NK-92 treated with Interleukin-12 subunit alpha and Interleukin-12 subunit beta, amount 100 ng/mL, for 24 hours (cell line): ENCODE measurements around the gene ZAR1L.

Experiments
- DNase-seq: peaks from one replicate; lab custom pipeline; 2025; lab: John Stamatoyannopoulos, UW

Gene ZAR1L

GRCh38 chr13:32302461-32302860 lies 12.7 kb downstream of the ZAR1L start:
- DNase-seq = no peak

- DNase-seq = no peak
These were observed 14.2 kb downstream of the ZAR1L start for GRCh38 chr13:32300920-32301319.

GRCh38 chr13:32300406-32300805 lies 14.8 kb downstream of the ZAR1L start:
- DNase-seq = no peak

DNA sequence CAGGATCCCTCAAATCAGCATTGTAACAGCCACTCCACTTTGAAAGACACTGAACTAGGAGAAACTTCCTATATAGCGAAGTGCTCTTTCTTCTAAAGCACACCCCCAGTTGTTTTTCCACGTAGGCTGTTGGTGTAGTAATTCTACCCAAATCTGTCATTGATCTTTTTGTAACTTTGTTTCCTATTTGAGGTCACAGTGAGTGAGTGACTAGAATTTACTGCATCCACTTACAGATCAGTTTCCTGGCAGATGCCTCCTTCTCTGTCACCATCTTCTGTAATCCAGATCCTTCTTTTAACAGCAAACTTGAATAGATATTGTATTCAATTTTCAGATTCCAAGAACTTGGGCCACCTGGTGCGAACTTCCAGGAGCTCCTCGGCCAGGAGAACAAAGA lies 15.3 kb downstream of the ZAR1L start:
- DNase-seq = no peak

- no peak for DNase-seq
These were observed 16.5 kb downstream of the ZAR1L start for GRCh38 chr13:32298695-32299094.

DNA sequence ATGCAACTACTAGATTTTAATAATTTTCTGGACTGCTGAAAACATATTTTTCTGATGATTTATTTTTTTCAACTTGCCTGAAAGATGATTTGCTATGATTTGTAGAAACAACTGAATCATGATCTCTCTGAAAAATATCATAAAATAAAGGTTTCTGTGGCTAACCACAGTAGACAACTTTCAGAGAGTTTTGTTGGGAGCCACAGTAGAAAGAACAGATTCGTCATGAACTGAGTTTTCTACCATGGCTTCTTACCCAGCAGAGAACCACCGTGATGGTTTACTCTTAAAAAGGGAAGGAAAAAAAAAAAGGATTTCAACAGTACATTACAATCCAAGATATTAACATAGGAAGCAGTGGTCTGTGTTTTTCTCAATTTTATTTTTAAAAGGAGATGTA lies 18.0 kb downstream of the ZAR1L start:
- DNase-seq = no peak

DNA sequence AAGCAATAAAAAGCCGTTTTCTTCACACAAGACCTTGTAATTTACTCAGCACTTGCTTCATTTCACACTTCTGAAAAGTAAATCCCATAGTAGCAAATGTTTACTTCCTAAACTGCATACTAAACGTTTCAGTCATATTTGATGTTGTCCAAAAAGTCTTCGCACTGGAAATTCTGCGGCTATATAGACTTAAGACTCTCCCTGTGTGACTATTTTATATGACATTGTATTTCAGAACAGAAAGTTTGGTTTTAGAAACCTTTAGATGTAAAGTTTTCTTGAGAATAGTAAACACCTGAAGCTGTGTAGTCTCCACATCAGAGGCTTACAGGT lies 29.6 kb downstream of the ZAR1L start:
- no peak for DNase-seq

DNA sequence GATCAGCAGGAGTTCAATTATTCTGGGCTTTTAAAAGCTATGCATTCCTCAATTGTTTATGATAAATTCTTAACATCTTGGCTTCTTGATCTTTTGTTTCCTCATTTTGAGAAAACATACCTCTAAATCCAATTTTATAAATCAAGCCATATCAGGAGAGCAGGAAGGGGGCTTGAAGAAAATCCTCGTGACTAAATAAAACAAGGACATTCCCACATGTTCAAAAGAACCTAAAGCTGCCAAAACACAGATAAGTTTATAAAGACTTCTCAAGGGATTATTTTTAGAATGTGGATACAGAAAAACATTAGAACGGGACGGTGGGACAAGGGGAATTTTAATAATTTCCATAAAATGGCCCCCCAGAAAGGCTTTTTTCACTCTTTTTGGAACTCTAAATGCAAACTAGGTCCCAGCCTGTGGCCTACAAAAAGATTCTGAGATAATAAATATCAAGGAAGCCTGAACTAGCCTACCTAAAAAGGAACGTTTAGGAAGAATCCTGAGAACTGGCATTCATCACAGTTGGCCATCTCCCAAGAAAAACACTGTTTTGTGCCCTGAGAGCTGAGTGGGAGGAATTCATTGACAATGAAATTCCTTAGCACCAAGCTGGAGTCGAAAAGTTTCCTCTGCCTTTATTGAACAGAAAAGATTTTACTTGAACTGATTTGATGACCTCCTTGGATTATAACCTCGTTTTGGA lies 30.1 kb downstream of the ZAR1L start:
- DNase-seq = no peak

GRCh38 chr13:32282096-32282711 lies 33.0 kb downstream of the ZAR1L start:
- DNase-seq = no peak

DNA sequence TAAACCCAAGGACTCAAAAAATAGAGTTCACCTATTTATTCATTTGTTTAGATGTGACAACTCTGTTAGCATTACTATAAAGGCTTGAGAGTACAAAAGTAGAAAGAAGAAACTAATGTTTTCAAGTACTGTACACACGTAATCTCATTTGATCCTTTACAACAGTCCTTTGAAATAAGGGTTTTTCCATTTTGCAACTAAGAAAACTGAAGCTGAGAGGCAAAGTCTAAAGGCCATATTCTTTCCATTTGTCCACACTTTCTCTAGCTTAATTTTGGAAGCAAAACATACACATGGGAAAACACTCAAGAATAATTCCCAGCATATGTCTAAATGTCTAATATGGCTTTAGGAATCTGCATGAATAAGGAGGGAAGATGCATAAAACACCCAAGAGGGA lies 34.1 kb downstream of the ZAR1L start:
- no peak for DNase-seq

- no peak for DNase-seq
These were observed 36.7 kb downstream of the ZAR1L start for GRCh38 chr13:32278426-32278825.

- DNase-seq = no peak
These were observed 37.3 kb downstream of the ZAR1L start for GRCh38 chr13:32277839-32278238.

DNA sequence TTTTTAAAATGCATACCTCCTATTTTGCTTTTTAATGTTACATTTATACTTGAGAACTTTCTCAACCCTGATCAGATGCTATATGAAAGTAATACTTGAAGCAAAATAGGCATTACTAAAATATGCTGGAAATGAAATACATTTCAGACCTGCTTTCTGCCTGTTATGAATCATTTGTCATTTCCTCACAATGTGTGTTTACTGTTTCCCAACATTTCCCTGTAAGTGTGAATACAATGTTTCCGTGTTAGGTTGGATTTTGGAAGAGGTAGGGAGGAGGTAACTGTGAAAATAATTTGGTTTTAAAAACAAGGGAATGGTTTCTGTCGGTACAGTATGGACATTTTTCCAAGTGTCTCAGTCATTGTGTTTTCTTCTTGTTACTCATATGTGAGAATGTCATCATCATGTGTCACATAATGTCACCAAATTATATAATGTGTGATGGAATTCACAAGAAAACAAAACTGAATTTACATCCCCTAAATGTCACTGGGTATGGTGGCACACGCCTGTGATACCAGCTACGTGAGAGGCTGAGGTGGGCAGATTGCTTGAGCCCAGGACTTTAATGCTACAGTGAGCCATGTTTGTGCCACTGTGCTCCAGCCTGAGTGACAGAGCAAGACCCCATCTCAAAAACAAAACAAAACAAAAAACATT lies 43.0 kb downstream of the ZAR1L start:
- no peak for DNase-seq

- no peak for DNase-seq
These were observed 47.2 kb downstream of the ZAR1L start for GRCh38 chr13:32267836-32268439.

DNA sequence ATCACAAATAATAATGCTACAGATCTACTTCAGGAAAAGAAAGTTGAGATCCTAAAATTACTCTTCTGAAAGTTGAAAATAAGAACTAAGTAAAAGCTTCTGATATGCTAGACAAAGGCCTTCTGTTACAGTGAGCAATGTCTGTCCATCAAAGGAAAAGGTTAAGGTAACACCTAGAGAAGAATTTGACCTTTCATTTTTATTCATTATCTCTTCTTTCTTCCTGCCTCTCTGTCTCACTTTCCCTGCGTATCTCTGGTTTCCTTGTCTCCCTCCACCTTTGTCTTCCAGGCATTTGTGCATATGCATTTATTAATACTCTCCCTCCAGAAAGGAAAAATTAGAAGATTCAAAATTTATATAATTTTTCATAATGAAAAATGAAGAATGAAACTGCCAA lies 49.0 kb downstream of the ZAR1L start:
- DNase-seq = no peak

DNA sequence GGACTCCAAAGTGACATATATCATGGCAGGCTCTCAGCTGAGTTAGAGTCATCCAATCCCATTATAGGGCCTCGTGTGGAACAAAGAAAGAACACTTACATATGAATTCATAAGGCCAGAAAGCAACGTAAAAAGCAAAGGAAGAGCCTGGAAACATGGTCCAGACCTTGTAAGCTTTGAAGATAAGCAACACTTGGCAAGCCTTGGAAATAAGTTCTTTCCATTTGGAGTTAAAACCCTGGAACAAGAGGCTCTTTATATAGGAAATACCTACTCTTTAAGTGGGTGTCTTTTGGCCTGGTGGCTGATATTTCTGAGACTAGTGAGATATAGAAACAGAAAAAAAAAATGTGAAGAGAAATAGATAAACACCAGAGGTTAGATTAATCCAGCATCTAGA lies 49.4 kb downstream of the ZAR1L start:
- no peak for DNase-seq

- DNase-seq = no peak
These were observed 50.8 kb downstream of the ZAR1L start for GRCh38 chr13:32264407-32264806.

DNA sequence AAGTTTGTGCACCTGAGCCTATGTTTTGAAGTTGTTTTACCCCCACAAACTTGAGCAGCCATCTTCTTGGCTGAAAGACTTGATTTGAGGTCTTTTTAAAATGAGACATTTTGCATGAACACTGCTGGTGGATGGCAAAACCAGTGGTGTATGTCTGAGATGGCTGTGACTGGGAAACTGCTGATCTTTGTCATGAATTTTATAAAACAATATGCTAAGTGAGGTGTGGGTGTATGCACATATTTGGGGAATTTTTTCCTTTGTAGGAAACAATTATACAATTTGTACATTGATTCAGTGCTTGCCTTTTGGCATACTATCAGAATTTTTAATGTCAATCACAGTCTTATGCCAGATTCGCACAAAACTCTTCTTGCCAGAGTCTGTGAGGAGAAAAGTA lies 52.5 kb downstream of the ZAR1L start:
- DNase-seq = no peak

DNA sequence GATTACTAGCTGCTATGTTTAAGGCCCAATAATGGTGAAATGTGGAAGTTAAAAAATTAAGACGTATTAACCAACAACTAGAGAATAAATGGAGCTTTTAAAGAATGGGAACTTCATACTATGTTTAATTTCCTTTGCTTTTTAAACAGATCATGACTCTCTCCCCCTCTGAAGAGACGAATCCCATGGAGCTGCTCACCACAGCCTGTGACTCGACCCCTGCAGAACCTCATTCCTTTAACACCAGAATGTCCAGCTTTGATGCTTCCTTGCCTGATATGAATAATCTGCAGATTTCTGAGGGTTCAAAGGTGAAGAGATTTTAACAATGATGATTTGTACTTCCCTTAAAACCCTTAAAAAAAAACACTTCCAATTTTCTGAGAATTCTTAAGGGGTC lies 53.0 kb downstream of the ZAR1L start:
- no peak for DNase-seq

- no peak for DNase-seq
These were observed 53.6 kb downstream of the ZAR1L start for GRCh38 chr13:32261567-32261966.

DNA sequence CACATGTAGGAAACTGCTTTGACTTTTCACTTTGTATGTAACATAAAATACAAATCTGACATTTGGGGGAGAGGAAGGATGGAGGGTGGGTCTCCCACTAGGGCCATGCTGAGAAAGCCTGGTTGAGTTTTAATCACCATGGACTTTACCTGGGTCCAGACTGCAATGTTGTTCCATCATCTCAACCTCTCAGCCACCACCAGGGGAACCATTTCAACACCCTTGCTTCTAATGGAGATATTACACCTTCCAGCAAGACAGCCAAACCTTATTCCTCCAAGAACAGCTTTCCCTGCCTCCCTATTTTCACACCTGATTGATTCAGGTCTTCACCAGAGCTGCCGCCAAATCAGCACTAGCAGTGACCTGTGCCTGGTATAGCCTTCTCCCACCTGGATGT lies 56.0 kb downstream of the ZAR1L start:
- no peak for DNase-seq

GRCh38 chr13:32257649-32258048 lies 57.5 kb downstream of the ZAR1L start:
- DNase-seq = no peak

GRCh38 chr13:32256243-32256642 lies 58.9 kb downstream of the ZAR1L start:
- no peak for DNase-seq
